Breast epithelium (tissue), 3 donors: ENCODE results near the gene TAX1BP3.

Experiments used
- POLR2A ChIP-seq: fragments of 450-650 bp; IDR thresholded peaks from one replicate; pipeline ENCODE4 v1.6.1; 2016; ENCODE audit warnings: antibody characterized with exemption, mild to moderate bottlenecking, moderate library complexity
- TF ChIP-seq, protein P1 (sequence below), 3 donors: fragments of 450-650 bp; IDR thresholded peaks; one replicate each; pipeline ENCODE4 v1.5.1; 2016 to 2017; ENCODE audit warnings: antibody characterized with exemption in 3 of 3, mild to moderate bottlenecking in 3 of 3, moderate library complexity in 3 of 3

DNA sequence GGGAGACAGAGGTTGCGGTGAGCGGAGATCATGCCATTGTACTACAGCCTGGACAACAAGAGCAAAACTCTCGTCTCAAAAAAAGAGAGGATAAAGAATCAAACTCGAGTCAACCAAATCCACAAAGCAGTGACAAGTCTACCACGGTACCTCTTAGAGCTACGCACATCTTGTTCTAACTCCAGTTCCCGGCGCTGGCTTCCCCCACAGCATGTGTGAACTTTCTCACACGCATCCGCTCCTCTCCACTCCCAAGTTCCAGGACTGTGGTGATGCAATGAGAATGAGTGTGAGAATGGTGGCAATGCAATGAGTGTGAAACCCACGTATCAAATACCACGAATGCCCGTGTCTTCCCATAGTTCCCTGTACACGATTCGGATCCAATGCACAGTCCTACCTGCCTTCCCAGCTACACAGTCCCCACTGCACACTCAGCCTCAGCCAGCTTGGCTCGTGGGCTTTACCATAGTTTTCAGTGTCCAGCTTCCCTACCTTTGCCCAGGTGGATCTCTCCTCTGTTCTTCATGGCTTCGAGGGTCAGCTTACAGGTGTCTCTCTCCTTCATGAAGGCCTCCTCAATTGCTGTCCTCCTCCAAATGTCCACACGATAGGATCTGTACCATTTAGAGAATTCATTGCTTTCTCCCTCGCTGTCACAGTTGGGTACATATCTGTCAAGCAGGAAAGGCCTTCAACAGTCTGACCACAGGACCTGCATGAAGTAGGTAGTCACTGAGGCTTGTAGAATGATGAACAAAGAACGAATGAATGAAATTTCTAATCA lies 36.7 kb upstream of the TAX1BP3 start:
- TF ChIP-seq, protein P1, sequence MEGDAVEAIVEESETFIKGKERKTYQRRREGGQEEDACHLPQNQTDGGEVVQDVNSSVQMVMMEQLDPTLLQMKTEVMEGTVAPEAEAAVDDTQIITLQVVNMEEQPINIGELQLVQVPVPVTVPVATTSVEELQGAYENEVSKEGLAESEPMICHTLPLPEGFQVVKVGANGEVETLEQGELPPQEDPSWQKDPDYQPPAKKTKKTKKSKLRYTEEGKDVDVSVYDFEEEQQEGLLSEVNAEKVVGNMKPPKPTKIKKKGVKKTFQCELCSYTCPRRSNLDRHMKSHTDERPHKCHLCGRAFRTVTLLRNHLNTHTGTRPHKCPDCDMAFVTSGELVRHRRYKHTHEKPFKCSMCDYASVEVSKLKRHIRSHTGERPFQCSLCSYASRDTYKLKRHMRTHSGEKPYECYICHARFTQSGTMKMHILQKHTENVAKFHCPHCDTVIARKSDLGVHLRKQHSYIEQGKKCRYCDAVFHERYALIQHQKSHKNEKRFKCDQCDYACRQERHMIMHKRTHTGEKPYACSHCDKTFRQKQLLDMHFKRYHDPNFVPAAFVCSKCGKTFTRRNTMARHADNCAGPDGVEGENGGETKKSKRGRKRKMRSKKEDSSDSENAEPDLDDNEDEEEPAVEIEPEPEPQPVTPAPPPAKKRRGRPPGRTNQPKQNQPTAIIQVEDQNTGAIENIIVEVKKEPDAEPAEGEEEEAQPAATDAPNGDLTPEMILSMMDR (IDR thresholded peaks at IDR 0.05): no peak
- no peak for TF ChIP-seq POLR2A
